Uterus (tissue), 2 donors: Measurements from ENCODE around the gene SYTL2.

Experiments
- POLR2A ChIP-seq, 2 donors: fragments of 450-650 bp; IDR thresholded peaks; one replicate each; pipeline ENCODE4 v1.6.1; 2016; ENCODE audit warnings: antibody characterized with exemption in 2 of 2, mild to moderate bottlenecking in 1 of 2, moderate library complexity in 1 of 2
- TF ChIP-seq, protein P1 (sequence below), 4 experiments: fragments of 200-600 bp in 2 of 4; fragments of 450-650 bp in 2 of 4; sonication (generic) in 2 of 4; IDR thresholded peaks; one replicate each; pipeline ENCODE4 v1.5.1; 2016 to 2019; ENCODE audit warnings: antibody characterized with exemption in 4 of 4, mild to moderate bottlenecking in 2 of 4, moderate library complexity in 1 of 4

DNA sequence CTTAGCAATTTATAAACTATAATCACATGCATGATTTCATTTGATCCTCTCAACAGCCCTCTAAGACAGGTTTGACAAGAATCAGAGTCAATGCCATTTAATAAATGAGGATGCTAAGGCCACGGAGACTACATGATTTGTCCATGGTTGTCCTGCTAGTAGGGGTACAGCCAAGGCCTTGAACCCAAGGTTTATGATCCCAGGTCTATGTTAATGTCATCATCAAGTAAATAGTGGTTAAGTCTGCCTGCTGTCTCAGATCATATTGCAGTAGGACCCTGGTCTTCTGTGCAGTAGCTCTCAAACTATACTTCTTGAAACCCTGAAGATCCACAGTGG is 17.7 kb upstream of the SYTL2 start:
- TF ChIP-seq, protein P1, sequence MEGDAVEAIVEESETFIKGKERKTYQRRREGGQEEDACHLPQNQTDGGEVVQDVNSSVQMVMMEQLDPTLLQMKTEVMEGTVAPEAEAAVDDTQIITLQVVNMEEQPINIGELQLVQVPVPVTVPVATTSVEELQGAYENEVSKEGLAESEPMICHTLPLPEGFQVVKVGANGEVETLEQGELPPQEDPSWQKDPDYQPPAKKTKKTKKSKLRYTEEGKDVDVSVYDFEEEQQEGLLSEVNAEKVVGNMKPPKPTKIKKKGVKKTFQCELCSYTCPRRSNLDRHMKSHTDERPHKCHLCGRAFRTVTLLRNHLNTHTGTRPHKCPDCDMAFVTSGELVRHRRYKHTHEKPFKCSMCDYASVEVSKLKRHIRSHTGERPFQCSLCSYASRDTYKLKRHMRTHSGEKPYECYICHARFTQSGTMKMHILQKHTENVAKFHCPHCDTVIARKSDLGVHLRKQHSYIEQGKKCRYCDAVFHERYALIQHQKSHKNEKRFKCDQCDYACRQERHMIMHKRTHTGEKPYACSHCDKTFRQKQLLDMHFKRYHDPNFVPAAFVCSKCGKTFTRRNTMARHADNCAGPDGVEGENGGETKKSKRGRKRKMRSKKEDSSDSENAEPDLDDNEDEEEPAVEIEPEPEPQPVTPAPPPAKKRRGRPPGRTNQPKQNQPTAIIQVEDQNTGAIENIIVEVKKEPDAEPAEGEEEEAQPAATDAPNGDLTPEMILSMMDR (IDR thresholded peaks at IDR 0.05), result no peak
- TF ChIP-seq POLR2A (IDR thresholded peaks at IDR 0.05), result no peak
